KOPT-K1 (cell line): ENCODE measurements around the gene EWSR1.

Experiments
- H3K27ac ChIP-seq: fragments of 200-600 bp; sonication (generic); 2 replicates; pipeline ENCODE4 v1.5.1; 2016; ENCODE audit warnings: antibody characterized with exemption, mild to moderate bottlenecking, low read depth, low read length; ENCODE audit not compliant: poor library complexity, severe bottlenecking
- H3K36me3 ChIP-seq: fragments of 200-600 bp; sonication (generic); 2 replicates; pipeline ENCODE4 v1.5.1; 2017; ENCODE audit warnings: antibody characterized with exemption, mild to moderate bottlenecking, low read length, moderate library complexity; ENCODE audit not compliant: insufficient read depth
- H3K9me3 ChIP-seq: fragments of 200-600 bp; sonication (generic); 2 replicates; pipeline ENCODE4 v1.5.1; 2017; ENCODE audit warnings: antibody characterized with exemption, low read length, mild to moderate bottlenecking; ENCODE audit not compliant: insufficient read depth, poor library complexity, severe bottlenecking

EWSR1 gene

DNA sequence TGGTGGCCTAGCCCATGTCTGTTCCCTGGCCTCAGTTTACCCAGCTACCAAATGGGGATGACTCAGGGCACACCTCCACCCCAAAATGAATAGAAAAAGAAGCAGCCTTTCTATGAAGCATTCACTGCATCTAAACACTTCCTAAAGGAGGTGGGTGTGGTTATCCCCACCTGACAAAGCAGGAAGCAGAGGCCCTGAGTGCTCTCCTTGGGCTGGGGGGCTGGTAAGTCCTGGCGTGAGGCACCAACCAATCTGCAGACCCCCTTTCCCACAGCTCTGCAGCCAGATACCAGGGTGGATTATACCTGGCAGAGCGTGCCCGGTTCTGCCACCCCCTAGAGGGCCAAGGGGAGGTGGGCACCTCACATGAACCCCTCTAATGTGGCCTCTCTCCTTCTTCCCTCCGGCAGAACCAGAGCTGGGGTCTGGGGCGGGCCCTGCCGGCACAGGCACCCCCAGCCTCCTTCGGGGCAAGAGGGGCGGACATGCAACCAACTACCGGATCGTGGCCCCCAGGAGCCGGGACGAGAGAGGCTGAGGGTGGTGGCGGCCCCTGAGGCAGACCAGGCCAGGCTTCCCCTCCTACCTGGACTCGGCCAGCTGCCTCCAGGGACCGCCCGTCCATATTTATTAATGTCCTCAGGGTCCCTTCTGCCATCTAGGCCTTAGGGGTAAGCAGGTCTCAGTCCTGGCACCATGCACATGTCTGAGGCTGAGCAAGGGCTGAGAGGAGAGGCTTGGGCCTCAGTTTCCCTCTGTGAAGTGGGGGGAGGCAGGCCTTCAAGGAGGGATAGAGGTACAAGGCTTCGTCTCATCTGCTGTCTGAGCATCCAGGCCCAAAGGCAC is 9.4 kb upstream of the EWSR1 start:
- no peaks in the 10 kb centered on the region for H3K9me3 ChIP-seq
- H3K36me3 ChIP-seq: peaks cover 38% of the 10 kb centered on the region
- H3K27ac ChIP-seq: no peak overlapping the region

DNA sequence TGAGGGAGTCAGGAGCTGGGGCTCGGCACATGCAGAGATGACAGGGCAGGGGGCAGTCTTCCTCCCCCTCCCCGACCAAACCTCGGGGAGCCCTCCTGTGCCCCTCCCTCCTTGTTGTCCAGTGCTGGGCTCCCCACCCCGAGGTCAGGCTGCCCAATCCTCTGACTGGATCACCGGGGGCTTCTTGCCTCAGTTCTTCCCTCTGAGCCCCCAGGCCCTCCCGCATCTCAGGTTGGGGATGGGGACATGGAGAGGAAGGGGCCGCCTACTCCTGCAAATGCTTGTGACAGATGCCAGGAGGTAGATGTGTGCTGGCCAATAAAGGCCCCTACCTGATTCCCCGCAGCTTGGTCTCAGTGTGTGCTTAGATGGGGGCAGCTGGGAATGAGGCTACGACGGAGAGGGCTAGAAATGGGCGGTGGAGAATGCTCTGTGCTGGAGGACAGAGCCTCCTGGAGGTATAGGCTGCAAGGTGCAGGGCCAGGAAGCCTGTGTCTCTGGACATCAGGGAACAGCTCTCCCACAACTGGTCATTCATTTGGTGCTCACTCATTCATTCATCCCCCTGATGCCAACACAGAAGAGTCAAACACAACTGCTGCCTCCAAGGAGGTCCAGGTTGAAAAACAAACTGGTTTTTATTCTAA is 8.7 kb upstream of the EWSR1 start:
- Histone ChIP-seq H3K9me3 (no peaks in the 10 kb centered on the region), H3K36me3 (peaks cover 45% of the 10 kb centered on the region), H3K27ac (no peak overlapping the region)

DNA sequence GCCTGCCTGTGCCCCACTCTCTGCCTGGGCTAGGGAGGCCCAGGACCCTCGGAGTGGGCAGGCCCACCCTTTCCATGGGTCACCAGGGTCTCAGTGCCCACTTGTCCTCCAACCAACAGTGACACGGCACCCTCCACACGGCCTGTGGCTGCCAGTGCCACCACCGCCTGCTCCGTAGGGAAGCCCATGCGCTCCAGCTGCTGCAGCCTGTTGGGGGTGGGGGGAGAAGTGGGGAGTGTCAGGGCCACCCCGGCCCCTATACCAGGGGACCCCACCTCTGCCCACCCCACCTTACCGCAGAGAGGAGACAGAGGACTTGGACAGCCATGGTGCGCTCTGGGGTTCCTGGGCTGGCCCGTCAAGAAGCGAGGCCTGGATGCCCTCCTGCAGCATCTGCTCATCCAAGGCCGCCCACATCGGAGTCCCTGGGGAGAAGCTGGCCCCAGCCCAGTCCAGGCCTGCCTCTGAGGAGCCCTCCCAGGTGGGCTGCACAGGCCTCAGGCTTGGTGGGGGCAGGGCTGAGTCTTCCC is 8.0 kb upstream of the EWSR1 start:
- no peaks in the 10 kb centered on the region for H3K9me3 ChIP-seq
- no peak overlapping the region for H3K27ac ChIP-seq
- H3K36me3 ChIP-seq: peaks cover 51% of the 10 kb centered on the region

DNA sequence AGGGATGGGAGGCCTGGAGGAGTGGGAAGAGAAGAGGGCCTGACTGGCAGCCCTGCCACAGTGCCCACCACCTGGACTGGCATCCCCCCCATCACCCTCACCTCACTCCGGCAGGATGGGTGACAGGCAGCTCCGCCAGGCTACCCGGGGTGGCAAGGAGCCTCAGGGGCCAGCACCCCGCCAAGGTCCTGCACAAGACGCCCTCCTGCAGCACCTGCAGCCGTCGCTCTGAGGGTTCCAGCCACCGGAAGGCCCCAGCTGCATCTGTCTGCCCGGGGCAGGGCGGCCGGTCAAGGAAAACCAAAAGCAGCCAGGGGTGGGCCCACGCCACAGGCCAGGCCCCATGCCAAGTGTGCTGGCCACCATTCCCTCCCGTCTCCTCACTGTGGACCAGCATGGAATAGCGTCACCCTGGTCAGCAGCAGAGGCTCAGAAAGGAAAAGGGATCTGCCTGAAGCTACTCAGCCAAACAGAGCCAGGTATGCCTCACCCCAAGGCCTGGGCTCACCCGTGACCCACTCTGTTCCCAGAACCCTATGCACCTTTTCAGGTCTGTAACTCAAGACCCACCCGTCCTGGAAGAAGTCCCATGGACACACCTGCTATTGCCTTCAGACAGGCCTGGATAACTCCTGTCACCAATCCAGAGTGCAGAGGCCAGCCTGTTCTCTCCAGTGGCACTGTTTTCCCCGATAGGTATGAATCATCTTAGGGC is 7.3 kb upstream of the EWSR1 start:
- peaks cover 58% of the 10 kb centered on the region for H3K36me3 ChIP-seq
- H3K27ac ChIP-seq: no peak overlapping the region
- H3K9me3 ChIP-seq: no peaks in the 10 kb centered on the region

DNA sequence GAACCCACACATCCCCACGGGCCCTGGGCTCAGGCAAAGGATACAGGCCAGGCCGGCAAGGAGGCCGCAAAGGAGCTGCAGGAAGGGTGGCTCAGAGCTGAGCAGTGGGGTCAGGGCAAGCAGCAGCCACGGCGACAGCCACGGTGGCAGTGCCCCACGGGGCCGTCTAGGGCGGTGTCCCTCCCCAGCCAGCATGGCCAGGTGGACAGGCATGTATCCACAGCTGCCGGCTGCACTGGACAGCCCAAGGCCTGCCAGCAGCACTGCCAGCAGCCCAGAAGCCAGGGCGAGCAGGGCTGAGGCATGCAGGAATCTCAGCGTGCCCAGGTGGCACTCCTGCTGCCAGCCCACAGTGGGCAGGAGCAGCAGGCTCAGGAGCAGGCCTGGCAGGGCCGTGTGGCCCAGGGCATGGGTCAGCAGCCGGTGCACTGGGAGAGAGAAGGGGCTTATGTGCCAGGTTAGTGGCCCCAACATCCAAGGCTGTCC is 4.2 kb upstream of the EWSR1 start:
- H3K9me3 ChIP-seq: no peaks in the 10 kb centered on the region
- H3K27ac ChIP-seq: no peak overlapping the region
- H3K36me3 ChIP-seq: peaks cover 50% of the 10 kb centered on the region

DNA sequence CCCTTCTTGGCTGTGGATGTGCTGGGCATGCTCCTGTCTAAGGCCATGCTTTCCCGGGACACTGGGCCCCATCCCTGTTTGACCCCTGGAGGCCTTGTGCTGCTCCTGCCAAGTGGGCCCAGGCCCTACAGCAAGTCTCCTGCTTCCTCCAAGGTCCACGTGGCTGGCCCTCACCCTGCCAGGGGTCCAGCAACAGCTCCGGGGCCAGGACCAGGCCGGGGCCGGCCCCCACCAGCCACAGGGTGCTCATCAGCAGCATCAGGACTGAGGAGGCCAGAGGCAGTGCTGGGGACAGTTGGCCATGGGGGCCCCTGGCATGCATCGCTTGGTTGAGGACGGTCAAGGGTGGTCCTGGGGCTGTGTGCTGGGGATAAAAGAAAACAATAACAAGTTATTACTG is 2.8 kb upstream of the EWSR1 start:
- no peak overlapping the region for H3K27ac ChIP-seq

DNA sequence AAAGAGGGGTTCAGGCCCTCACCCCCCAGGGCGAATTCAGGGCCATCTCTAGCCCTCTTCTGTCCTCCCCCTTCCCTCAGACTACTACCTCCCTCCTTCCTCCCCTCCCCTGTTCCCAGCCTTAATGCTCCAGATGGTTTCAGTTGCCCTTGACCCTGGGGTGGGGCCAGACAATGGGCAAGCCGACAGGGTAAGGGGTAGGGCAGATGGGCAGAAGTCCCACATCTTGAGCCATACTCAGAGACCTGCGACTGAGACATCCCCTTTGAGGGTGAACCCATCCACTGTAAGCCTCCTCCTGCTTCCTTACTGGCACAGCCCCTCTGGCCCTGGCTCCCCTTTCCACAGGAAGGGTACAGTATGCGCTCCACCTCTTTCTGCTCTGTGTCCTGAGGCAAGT is 2.1 kb upstream of the EWSR1 start:
- Histone ChIP-seq H3K36me3 (peaks cover 47% of the 10 kb centered on the region), H3K27ac (peak overlapping the region; percentile 98), H3K9me3 (no peaks in the 10 kb centered on the region)

More for the DNA sequence above, 2.8 kb upstream of the EWSR1 start:
- Histone ChIP-seq H3K36me3 (peaks cover 47% of the 10 kb centered on the region), H3K9me3 (no peaks in the 10 kb centered on the region)

DNA sequence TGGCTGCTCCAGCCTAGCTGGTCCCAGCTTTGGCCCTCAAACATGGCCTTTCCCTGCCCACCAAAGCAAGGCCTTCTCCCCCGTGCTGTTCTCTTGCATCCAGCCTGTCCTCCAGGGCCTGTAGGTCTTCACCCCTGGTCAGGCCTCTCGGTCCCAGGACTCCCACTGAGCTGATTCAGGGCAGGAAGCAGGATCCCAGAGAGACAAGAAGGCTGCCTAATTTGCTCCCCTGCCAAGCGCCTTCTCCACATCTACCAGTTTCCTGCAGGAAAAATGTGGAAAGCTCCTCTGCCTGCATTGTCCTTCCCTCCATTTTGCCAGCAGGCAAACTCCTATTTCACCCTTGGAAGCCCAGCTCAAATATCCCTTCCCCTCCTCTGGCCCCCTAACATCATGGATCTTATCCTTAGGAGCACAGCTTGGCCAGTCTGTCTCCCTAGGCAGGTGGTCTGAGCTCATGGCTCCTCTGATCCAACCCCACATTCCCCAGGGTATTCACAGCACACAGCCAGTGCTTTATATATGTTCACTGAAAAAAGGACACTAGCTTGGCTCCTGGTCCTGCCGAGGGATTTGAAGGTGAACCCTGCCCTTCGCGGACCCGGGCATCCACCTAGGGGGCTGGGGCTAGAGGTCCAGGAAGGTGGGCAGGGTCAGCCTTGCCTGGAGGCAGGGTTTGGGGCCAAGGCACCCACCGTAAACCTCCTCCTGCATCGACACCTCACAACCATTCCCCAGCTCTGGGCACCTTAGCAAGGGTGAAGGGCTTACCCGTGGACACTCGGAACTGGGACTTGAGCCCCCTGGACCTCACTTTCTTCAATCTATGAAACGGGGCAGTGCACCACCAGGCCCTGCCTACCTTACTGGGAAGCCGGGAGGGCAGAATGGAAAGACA is 1.3 kb upstream of the EWSR1 start:
- peak overlapping the region; percentile 98 for H3K27ac ChIP-seq
- H3K9me3 ChIP-seq: no peaks in the 10 kb centered on the region
- peaks cover 55% of the 10 kb centered on the region for H3K36me3 ChIP-seq

DNA sequence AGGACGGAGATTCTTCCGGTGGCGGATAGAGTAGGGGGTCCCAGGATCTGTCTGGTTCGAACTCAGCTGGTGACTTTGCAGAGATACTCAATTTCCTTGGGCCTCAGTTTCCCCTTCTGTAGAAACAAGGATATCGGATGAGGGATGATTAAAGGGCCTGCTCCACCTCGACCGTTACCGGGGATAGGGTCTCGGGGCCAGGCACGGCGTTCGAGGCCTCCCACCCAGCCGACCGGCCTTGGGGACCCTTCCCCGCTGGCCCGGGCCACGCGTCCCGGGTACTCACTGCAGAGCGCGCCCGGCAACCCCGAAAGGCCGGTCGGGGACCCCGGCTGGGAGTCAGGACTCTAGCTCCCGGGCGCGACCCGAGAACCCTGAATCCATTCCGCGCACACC is 608 bp upstream of the EWSR1 start:
- H3K36me3 ChIP-seq: peaks cover 62% of the 10 kb centered on the region
- no peaks in the 10 kb centered on the region for H3K9me3 ChIP-seq
- H3K27ac ChIP-seq: peak overlapping the region; percentile 98

DNA sequence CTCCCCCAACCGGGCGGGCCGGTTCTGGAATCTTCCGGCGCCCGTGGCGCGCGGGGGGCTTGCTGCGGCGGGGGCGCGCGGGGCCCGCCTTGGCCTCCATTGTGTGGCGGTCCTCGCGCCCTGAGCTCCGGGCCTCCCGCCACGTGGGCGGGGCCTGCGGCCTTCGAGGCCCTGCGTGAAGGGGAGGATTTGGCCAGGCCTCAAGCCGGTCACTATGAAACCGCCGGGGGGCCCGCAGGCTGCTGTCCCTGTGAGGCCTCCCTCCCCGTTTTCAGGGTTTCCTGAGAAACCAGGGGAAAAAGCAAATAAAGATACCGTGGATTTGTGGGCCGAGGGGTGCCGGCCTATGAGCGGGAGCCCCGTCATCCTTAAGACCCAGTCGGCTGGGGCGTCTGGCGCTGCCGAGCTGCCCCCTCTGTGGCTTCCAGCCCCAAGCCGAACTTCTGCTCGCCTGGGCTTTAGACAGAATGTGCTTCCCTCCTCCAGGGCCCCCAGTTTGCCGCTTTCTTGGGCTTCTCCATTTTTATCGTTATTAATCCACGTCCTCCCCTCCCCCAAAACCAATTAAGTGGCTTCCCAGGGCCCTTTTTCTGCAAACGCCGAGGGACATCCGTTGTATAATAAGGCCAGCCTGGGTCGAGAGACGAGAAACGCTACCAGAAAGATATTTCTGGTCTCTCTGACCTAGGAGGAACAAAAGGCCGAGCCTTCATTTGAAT is 602 bp downstream of the EWSR1 start:
- H3K27ac ChIP-seq: peak overlapping the region; percentile 98
- H3K9me3 ChIP-seq: no peaks in the 10 kb centered on the region
- H3K36me3 ChIP-seq: peaks cover 70% of the 10 kb centered on the region

DNA sequence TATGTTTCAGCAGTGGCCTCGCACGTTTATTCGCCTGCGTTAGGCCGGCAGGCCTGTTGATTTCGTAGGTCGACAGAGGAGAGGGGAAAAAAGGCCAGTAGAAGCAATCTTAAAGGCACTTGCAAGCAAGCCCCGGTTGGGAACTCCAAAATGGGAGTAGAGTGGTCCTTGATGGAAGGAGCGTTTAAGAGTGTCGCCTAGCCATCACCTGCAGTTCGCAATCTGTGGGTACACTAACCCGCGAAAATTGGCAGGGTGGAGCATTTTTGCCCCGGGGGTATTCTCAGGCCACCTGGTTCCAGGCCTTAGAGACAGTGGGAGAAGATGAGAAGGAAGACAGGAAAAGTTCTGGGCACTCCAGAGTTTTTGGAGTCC is 1.1 kb downstream of the EWSR1 start:
- Histone ChIP-seq H3K27ac (peak overlapping the region; percentile 98), H3K9me3 (no peaks in the 10 kb centered on the region), H3K36me3 (peaks cover 70% of the 10 kb centered on the region)

DNA sequence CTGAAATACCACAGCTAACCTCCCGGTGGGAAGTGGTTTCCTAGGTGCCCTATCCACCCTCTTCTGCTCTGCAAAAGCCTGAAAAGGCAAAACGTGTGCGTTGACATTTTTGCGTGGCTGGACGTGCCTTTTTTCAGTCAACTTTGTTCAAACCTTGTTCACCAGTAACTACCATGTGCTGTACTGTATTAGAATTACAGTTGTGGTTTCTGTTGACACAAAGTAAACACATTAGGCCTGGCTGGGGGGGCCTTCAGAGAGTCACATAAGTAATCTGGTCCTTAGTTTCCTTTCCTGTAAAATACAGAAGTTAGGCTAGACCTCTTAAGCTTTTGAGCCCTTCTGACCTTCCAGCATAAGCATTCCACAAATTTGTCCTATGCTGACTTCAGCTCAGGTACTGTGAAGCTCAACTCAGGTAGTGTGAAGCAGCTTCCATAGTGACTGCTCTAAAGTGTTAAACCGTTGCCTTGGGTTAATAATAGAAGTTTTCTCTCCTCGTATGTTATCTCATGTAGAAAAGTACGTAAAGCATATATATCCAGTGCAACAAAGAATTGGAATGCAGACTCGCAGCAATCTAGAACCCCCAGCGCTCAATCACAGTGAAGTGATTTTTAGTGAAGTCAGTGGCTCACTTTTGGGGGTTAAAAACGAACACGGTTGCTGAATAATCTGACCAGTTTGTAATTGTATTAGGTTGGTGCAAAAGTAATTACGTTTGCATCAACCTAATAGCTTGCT is 1.8 kb downstream of the EWSR1 start:
- peak overlapping the region; percentile 98 for H3K27ac ChIP-seq
- no peaks in the 10 kb centered on the region for H3K9me3 ChIP-seq
- H3K36me3 ChIP-seq: peaks cover 72% of the 10 kb centered on the region

DNA sequence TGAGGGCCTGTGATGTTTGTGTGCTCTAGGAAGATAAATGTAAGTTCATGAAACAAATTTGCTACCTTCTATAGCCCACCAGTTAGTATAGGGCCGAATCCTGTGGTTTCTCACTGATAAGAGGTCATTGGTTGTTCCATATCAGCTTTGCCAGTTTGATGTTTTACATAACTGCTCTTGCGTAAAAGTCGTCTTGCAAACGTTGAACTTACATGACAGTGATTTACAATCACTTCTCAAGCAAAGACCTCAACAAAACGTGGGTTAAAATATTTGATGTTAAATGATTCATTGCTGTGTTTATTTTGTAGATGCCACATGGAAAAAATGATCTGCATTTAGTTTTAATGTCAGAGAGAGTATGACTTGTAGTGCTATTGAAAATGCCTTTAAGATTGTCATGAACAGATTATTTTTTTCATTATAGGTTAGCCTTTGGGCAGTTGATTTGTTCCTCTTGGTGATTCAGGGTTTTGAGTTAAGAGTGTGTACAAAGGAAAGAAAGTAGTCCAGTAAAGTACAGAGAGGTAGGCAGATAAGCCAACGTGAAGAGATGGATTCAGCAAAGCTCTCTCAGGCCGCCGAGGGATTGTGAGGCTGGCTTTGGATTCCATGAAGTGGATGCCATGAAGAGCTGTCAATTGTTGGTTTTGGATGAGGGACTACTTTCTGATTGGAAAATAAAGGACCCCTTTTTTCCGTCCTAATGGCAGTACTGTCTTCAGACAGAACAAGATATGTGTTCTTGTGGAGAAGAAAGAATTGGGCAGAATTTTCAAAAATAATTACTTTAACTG is 2.6 kb downstream of the EWSR1 start:
- Histone ChIP-seq H3K9me3 (no peaks in the 10 kb centered on the region), H3K36me3 (peaks cover 72% of the 10 kb centered on the region), H3K27ac (peak overlapping the region; percentile 98)
